GM23338 (cell line): Measurements from ENCODE around the gene EMC9. TPM values are rescaled to one million over a fixed set of nuclear protein-coding genes. Genes with fewer than 3 reads are reported as not detected.

Experiments used
- ATAC-seq: fragments of 200-7000 bp; cut with Tn5 transposase; 3 replicates; pipeline ENCODE4 v1.9.1; 2020
- DNase-seq: peaks from one replicate; pipeline ENCODE4 v3.0.0-alpha.2; 2015; ENCODE audit warnings: low spot score
- H2AFZ ChIP-seq: fragments of 200-600 bp; sonication (generic); 2 replicates; pipeline ENCODE4 v1.8.0; 2016; ENCODE audit warnings: antibody characterized with exemption, mild to moderate bottlenecking, moderate library complexity
- H3F3A ChIP-seq: fragments of 200-600 bp; sonication (generic); replicated peaks from 2 replicates; pipeline ENCODE4 v1.8.0; 2017; ENCODE audit warnings: antibody characterized with exemption, mixed run types, low read depth
- H3K27ac ChIP-seq: fragments of 200-600 bp; sonication (generic); 2 replicates; pipeline ENCODE4 v1.6.1; 2016; ENCODE audit warnings: low read depth
- H3K27me3 ChIP-seq: fragments of 200-600 bp; sonication (generic); 2 replicates; pipeline ENCODE4 v1.8.0; 2016; ENCODE audit warnings: mild to moderate bottlenecking, mixed run types, moderate library complexity; ENCODE audit not compliant: insufficient read depth
- H3K36me3 ChIP-seq: fragments of 200-600 bp; sonication (generic); 2 replicates; pipeline ENCODE4 v1.8.0; 2016; ENCODE audit warnings: mild to moderate bottlenecking; ENCODE audit not compliant: insufficient read depth
- H3K4me1 ChIP-seq: fragments of 200-600 bp; sonication (generic); 2 replicates; pipeline ENCODE4 v1.8.0; 2016; ENCODE audit warnings: mild to moderate bottlenecking, moderate library complexity; ENCODE audit not compliant: insufficient read depth
- H3K4me2 ChIP-seq: fragments of 200-600 bp; sonication (generic); 2 replicates; pipeline ENCODE4 v1.7.1; 2017; ENCODE audit warnings: mixed run types
- H3K4me3 ChIP-seq: fragments of 200-600 bp; sonication (generic); 2 replicates; pipeline ENCODE4 v1.6.1; 2016; ENCODE audit warnings: mixed run types
- H3K79me2 ChIP-seq: fragments of 200-600 bp; sonication (generic); replicated peaks from 2 replicates; pipeline ENCODE4 v1.8.0; 2017; ENCODE audit warnings: mild to moderate bottlenecking; ENCODE audit not compliant: insufficient read depth
- H3K9me2 ChIP-seq: fragments of 200-600 bp; sonication (generic); 2 replicates; pipeline ENCODE4 v1.8.0; 2017; ENCODE audit not compliant: insufficient read depth
- H4K20me1 ChIP-seq: fragments of 200-600 bp; sonication (generic); replicated peaks from 2 replicates; pipeline ENCODE4 v1.8.0; 2017; ENCODE audit warnings: mild to moderate bottlenecking; ENCODE audit not compliant: insufficient read depth
- H3K27ac Mint-ChIP-seq: 2 replicates; pipeline ENCODE4 v1.8.0; 2020; ENCODE audit warnings: inconsistent platforms, mild to moderate bottlenecking, moderate library complexity, mixed read lengths
- H3K27me3 Mint-ChIP-seq: 3 replicates; pipeline ENCODE4 v1.8.0; 2022; ENCODE audit warnings: low read depth, mild to moderate bottlenecking, moderate library complexity, mixed read lengths, inconsistent platforms; ENCODE audit not compliant: insufficient read depth, poor library complexity
- H3K36me3 Mint-ChIP-seq: 3 replicates; pipeline ENCODE4 v1.8.0; 2021; ENCODE audit warnings: low read depth, mild to moderate bottlenecking, inconsistent platforms, moderate library complexity, mixed read lengths
- H3K4me1 Mint-ChIP-seq: 3 replicates; pipeline ENCODE4 v1.8.0; 2020; ENCODE audit warnings: mild to moderate bottlenecking, inconsistent platforms, mixed read lengths
- H3K4me3 Mint-ChIP-seq: 3 replicates; pipeline ENCODE4 v1.8.0; 2021; ENCODE audit warnings: moderate library complexity, mild to moderate bottlenecking, inconsistent platforms, mixed read lengths
- H3K9me3 Mint-ChIP-seq: 3 replicates; pipeline ENCODE4 v1.8.0; 2020; ENCODE audit warnings: moderate library complexity, mild to moderate bottlenecking, inconsistent platforms, mixed read lengths
- JUNB ChIP-seq: IDR thresholded peaks from one replicate; pipeline ENCODE4 v1.6.1; 2016; ENCODE audit warnings: antibody characterized with exemption; ENCODE audit not compliant: unreplicated experiment
- STAT1 ChIP-seq: IDR thresholded peaks from one replicate; pipeline ENCODE4 v1.6.1; 2016; ENCODE audit warnings: antibody characterized with exemption; ENCODE audit not compliant: unreplicated experiment
- ZNF331 ChIP-seq: fragments of 250-450 bp; sonication (Bioruptor Pico); IDR thresholded peaks from 2 replicates; pipeline ENCODE4 v1.5.0; 2020; ENCODE audit warnings: low read depth, mild to moderate bottlenecking, moderate library complexity
- polyA plus RNA-seq: library from polyadenylated mRNA; unstranded; fragments of >200 nt; fragmentation: Nextera tagmentation; extraction: Ambion mirVana; gene quantifications from 2 replicates; pipeline ENCODE4 v1.2.1, GENCODE V29; 2016
- total RNA-seq: library from RNA; depleted of rRNA; stranded (reverse); fragments of >200 nt; shearing (Covaris generic); gene quantifications from 2 replicates; pipeline ENCODE4 v1.2.3, GENCODE V29; 2014
- TF ChIP-seq, protein P1 (sequence below): fragments of 250-450 bp; sonication (Bioruptor Pico); IDR thresholded peaks from 2 replicates; pipeline ENCODE4 v1.5.0; 2020; ENCODE audit warnings: mild to moderate bottlenecking, moderate library complexity
- TF ChIP-seq, protein P2 (sequence below): IDR thresholded peaks from 2 replicates; pipeline ENCODE4 v1.6.1; 2016; ENCODE audit warnings: antibody characterized with exemption

Gene EMC9
- total and polyA plus RNA-seq, 2 experiments from 2014 or later, result 30.0 to 64.2 TPM

DNA sequence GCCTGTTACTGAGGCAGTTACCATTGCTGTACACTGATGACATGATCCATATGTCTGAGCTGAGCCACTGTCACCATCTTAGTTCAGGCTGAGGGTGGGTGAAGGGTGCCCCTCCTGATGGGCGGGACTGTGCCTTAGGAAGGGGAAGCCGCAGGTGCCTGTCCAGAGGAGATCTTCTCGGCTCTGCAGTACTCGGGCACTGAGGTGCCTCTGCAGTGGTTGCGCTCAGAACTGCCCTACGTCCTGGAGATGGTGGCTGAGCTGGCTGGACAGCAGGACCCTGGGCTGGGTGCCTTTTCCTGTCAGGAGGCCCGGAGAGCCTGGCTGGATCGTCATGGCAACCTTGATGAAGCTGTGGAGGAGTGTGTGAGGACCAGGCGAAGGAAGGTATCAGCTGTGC is 9.6 kb upstream of the EMC9 start (continued):
- TF ChIP-seq, protein P1, sequence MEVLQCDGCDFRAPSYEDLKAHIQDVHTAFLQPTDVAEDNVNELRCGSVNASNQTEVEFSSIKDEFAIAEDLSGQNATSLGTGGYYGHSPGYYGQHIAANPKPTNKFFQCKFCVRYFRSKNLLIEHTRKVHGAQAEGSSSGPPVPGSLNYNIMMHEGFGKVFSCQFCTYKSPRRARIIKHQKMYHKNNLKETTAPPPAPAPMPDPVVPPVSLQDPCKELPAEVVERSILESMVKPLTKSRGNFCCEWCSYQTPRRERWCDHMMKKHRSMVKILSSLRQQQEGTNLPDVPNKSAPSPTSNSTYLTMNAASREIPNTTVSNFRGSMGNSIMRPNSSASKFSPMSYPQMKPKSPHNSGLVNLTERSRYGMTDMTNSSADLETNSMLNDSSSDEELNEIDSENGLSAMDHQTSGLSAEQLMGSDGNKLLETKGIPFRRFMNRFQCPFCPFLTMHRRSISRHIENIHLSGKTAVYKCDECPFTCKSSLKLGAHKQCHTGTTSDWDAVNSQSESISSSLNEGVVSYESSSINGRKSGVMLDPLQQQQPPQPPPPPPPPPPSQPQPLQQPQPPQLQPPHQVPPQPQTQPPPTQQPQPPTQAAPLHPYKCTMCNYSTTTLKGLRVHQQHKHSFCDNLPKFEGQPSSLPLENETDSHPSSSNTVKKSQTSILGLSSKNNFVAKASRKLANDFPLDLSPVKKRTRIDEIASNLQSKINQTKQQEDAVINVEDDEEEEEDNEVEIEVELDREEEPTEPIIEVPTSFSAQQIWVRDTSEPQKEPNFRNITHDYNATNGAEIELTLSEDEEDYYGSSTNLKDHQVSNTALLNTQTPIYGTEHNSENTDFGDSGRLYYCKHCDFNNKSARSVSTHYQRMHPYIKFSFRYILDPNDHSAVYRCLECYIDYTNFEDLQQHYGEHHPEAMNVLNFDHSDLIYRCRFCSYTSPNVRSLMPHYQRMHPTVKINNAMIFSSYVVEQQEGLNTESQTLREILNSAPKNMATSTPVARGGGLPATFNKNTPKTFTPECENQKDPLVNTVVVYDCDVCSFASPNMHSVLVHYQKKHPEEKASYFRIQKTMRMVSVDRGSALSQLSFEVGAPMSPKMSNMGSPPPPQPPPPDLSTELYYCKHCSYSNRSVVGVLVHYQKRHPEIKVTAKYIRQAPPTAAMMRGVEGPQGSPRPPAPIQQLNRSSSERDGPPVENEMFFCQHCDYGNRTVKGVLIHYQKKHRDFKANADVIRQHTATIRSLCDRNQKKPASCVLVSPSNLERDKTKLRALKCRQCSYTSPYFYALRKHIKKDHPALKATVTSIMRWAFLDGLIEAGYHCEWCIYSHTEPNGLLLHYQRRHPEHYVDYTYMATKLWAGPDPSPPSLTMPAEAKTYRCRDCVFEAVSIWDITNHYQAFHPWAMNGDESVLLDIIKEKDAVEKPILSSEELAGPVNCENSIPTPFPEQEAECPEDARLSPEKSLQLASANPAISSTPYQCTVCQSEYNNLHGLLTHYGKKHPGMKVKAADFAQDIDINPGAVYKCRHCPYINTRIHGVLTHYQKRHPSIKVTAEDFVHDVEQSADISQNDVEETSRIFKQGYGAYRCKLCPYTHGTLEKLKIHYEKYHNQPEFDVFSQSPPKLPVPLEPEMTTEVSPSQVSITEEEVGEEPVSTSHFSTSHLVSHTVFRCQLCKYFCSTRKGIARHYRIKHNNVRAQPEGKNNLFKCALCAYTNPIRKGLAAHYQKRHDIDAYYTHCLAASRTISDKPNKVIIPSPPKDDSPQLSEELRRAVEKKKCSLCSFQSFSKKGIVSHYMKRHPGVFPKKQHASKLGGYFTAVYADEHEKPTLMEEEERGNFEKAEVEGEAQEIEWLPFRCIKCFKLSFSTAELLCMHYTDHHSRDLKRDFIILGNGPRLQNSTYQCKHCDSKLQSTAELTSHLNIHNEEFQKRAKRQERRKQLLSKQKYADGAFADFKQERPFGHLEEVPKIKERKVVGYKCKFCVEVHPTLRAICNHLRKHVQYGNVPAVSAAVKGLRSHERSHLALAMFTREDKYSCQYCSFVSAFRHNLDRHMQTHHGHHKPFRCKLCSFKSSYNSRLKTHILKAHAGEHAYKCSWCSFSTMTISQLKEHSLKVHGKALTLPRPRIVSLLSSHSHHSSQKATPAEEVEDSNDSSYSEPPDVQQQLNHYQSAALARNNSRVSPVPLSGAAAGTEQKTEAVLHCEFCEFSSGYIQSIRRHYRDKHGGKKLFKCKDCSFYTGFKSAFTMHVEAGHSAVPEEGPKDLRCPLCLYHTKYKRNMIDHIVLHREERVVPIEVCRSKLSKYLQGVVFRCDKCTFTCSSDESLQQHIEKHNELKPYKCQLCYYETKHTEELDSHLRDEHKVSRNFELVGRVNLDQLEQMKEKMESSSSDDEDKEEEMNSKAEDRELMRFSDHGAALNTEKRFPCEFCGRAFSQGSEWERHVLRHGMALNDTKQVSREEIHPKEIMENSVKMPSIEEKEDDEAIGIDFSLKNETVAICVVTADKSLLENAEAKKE (CRISPR knock-in tag), result no peak
- TF ChIP-seq, protein P2, sequence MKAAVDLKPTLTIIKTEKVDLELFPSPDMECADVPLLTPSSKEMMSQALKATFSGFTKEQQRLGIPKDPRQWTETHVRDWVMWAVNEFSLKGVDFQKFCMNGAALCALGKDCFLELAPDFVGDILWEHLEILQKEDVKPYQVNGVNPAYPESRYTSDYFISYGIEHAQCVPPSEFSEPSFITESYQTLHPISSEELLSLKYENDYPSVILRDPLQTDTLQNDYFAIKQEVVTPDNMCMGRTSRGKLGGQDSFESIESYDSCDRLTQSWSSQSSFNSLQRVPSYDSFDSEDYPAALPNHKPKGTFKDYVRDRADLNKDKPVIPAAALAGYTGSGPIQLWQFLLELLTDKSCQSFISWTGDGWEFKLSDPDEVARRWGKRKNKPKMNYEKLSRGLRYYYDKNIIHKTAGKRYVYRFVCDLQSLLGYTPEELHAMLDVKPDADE, result no peak
- TF ChIP-seq STAT1 (no peak), ZNF331 (CRISPR knock-in tag) (no peak)

DNA sequence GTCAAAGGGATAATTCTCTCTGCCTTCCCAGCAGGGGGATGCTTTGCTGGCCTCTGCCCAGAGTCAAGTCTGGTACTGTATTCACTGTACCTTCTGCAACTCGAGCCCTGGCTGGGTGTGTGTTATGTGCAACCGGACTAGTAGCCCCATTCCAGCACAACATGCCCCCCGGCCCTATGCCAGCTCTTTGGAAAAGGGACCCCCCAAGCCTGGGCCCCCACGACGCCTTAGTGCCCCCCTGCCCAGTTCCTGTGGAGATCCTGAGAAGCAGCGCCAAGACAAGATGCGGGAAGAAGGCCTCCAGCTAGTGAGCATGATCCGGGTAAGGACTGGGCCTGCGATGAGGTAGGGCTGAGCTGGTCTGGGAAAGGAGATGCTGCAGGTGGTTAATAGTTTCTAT is 9.2 kb upstream of the EMC9 start:
- H3K9me3 Mint-ChIP-seq, result no peaks in the 10 kb centered on the region; the same call in 2 of the 3 replicates
- no peak overlapping the region for H3K4me3 ChIP-seq
- ATAC-seq, result no peak
- no peak overlapping the region for H3K4me3 Mint-ChIP-seq
- H2AFZ ChIP-seq, result no peak overlapping the region
- no peak overlapping the region for H3K27ac Mint-ChIP-seq
- H3K36me3 ChIP-seq, result peaks cover 32% of the 10 kb centered on the region
- peaks cover 69% of the 10 kb centered on the region for H3K36me3 Mint-ChIP-seq
- peaks cover 19% of the 10 kb centered on the region for H3K4me1 Mint-ChIP-seq
- H3K27me3 Mint-ChIP-seq, result peaks cover 11% of the 10 kb centered on the region
- H4K20me1 ChIP-seq, result peaks cover 8% of the 10 kb centered on the region; the same call in 1 of the 2 replicates
- H3K4me1 ChIP-seq, result peaks cover 10% of the 10 kb centered on the region
- no peak for DNase-seq
- H3K4me2 ChIP-seq, result no peak overlapping the region
- H3F3A ChIP-seq, result no peaks in the 10 kb centered on the region
- no peak overlapping the region for H3K27ac ChIP-seq
- no peaks in the 10 kb centered on the region for H3K27me3 ChIP-seq
- no peaks in the 10 kb centered on the region for H3K9me2 ChIP-seq
- no peak for TF ChIP-seq JUNB
- peaks cover 27% of the 10 kb centered on the region for H3K79me2 ChIP-seq
